GM12872 (cell line): ENCODE measurements around the gene RIMKLA.

Experiments
- TF ChIP-seq, protein P1 (sequence below): IDR thresholded peaks from 3 replicates; pipeline ENCODE4 v1.5.1; 2011; ENCODE audit warnings: low read depth, mild to moderate bottlenecking, low read length, moderate library complexity; ENCODE audit not compliant: insufficient read depth

Gene RIMKLA

DNA sequence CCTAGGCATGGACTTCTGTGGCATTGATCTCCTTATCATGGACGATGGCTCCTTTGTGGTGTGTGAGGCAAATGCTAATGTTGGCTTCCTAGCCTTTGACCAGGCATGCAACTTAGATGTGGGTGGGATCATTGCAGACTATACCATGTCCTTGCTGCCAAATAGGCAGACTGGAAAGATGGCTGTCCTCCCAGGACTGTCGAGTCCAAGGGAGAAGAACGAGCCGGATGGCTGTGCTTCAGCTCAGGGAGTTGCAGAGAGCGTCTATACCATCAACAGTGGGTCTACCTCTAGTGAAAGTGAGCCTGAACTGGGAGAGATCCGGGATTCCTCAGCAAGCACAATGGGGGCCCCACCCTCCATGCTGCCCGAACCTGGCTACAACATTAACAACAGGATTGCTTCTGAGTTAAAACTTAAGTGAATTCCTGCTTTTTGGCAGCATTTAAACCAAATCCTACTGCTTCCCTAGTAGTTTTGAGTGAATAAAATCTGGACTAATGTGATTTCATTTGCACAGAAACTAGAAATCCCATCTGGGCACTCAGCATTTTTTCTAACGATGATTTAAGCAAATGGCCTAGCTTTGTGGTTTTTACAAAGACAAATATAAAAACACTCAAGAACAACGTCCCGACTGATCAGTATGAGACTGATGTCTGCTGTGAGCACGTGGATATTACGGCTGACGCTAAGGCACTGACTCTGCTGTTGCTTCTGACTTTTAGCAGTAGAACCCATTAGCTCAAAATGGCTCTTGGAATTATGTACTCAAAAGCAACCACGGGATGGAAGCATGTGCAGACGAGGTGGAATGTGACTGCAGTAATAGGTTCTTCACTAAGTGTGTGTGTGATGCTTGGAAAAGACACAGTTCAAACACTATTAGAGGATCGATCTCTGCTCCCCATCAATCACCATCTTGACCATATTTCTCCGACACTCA lies 34.2 kb downstream of the RIMKLA start:
- TF ChIP-seq, protein P1, sequence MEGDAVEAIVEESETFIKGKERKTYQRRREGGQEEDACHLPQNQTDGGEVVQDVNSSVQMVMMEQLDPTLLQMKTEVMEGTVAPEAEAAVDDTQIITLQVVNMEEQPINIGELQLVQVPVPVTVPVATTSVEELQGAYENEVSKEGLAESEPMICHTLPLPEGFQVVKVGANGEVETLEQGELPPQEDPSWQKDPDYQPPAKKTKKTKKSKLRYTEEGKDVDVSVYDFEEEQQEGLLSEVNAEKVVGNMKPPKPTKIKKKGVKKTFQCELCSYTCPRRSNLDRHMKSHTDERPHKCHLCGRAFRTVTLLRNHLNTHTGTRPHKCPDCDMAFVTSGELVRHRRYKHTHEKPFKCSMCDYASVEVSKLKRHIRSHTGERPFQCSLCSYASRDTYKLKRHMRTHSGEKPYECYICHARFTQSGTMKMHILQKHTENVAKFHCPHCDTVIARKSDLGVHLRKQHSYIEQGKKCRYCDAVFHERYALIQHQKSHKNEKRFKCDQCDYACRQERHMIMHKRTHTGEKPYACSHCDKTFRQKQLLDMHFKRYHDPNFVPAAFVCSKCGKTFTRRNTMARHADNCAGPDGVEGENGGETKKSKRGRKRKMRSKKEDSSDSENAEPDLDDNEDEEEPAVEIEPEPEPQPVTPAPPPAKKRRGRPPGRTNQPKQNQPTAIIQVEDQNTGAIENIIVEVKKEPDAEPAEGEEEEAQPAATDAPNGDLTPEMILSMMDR = no peak

DNA sequence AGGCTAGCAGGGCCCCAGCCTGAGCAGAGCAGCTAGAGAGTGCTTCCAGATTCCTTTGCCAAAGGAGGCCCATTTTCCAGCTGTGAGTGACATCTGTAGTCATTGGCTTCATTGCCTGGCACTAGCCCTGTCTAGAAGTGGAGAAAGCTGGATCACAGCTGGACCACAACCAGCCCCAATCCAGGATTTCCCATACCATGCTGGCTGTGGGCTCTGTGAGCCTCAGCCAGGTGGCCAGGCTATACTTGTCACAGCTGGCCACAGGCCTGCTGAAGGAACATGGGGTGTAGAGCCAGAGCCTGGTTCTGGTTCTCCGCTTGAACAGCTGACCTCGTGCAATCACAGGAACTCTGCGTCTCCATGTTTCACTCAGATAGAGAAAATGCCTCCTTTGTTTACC lies 36.6 kb downstream of the RIMKLA start:
- TF ChIP-seq, protein P1 = no peak

DNA sequence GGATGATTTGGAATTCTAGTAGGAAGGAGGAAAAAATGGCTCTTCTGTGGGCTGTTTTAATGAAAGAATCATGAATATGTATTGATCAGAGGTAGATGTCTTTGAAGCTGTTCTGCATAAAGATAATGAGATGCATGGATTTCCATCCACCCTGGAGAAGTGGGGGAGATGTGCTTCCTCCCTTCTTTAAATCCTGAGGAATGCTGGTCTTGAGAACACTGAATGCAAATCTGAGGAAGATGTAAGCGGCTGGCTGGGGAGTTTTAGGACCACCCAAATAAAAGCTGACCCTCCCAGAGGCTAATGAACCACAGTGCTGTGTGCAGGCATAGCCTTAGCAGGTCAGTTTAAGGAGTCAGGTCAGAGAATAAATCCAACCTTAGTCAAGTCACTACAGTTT lies 37.9 kb downstream of the RIMKLA start:
- TF ChIP-seq, protein P1 = no peak

DNA sequence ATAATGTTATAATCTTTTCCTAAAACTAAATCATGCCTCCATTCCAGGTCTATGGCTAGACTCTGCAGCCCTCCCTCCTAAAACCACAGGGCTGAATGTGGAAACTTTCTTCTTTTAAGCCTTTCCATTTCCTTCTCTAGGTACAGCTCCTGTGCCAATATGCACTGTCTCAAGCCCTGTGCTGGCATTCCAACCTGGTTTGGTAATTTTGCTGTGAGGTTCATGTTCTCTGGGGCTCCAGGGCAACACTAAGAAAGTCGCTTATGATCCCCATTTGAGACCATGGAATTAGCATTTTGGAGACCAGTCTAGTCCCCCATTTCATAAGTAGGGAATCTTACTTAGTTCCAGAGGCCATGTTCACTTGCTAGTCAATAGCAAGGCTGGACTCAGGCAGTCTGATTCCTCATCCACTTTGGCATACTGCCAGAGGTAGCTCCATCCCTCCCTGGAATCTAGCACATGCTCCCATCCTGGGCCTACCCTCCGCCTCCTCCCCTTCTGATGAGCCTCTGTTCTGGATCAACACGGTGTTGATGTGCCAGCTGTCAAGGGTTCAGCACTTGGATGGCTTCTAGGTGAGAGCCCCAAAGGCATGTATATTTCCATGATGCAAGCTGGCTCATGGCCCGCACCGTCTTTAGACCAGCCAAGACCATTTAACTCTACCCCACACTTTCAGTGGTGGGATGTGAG lies 38.7 kb downstream of the RIMKLA start:
- TF ChIP-seq, protein P1 = no peak

DNA sequence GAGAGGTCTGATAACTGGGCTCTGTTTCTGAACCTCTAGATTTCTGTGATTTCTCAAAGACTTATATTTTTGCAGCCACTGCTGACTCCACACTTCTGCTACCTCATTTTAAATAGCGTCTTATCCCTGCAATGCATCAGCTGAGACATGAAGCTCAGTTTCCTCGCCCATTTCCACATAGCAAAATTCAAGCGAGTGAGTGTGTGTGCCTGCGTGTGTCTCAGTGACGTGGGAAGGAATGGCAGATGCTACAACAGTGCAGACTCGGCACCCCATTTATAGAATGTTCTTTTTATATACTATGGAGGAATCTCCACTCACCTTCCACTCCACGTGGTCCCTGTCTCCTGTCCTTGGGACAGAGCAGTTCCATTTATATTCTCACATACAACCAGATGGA lies 39.5 kb downstream of the RIMKLA start:
- TF ChIP-seq, protein P1 = no peak

DNA sequence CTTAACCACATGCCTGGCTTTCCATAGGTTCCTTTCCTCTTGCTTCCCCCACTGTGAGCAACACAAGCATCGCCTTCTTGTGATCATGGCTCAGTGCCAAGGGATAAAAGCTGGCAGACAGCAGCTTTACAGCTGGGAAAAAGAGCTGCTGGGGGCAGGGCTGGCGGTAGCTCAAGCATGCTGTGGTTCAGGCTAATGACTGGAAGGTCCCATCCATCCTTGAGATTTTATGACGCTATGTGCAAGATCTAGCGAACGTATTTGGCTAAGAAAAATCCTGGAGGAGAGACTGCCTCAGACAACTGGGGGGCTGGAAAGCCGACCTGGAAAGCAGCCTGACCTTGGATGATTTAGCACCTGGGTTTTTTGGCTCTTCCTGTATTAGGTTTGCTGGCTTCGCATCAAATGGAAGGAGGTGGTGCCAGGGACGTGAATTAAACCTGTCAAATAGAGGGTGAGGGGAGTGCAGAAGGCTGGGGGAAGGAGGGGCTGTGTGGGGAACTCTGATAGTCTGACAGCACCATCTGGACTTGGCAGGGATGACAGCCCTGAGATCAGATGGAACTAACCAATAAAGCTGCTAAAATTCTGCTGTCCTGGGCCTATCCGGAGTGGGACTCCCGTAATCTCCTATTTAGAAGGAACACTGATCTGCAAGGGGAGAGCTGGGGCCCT lies 40.5 kb downstream of the RIMKLA start:
- TF ChIP-seq, protein P1 = no peak

DNA sequence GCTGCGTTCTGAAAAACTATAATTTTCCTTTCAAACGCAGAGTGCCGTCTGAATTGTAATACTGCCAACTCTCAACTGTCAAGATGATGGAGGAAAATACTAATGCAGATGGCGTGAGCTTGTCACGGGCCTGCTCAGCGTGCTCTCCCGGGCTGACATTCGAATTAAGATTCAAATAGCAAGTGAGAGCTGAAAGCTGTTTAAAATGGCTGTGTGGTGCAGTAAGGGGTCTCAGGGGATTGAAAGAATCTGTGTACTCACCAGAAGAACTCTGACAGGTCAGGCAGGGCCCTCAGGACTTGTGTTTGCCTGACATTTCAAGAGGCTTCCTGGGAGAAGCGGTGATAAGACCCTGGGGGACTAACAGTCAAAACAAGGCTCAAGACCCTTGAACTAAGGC lies 42.1 kb downstream of the RIMKLA start:
- TF ChIP-seq, protein P1 = no peak
